Testis (tissue), 2 donors: ENCODE results near the gene GRIK1.

Source experiments
- CTCF ChIP-seq, 3 experiments: fragments of 450-650 bp in 2 of 3; fragments of 200-600 bp in 1 of 3; sonication (generic) in 1 of 3; IDR thresholded peaks; one replicate each; pipeline ENCODE4 v1.5.1; 2016 to 2019; ENCODE audit warnings: antibody characterized with exemption in 3 of 3, mild to moderate bottlenecking in 2 of 3, moderate library complexity in 1 of 3
- POLR2A ChIP-seq: fragments of 450-650 bp; IDR thresholded peaks from one replicate; pipeline ENCODE4 v1.6.1; 2017; ENCODE audit warnings: antibody characterized with exemption, mild to moderate bottlenecking, moderate library complexity

GRCh38 chr21:29557200-29557599, 382.6 kb downstream of the GRIK1 start:
- TF ChIP-seq POLR2A (no peak), CTCF (IDR thresholded peaks at IDR 0.05) (no peak)
